Vagina (tissue), 2 donors: Measurements from ENCODE around the gene CELA3A. TPM values are rescaled to one million over a fixed set of nuclear protein-coding genes. Genes with fewer than 3 reads are reported as not detected.
"Not testable (repeated sequence)": the region's sequence is repeated elsewhere in the genome, so short reads cannot be mapped to it uniquely, and the experiment has no call there.

Experiments
- DNase-seq, 2 donors: peaks; one replicate each; pipeline ENCODE4 v3.0.0-alpha.2; 2017; ENCODE audit errors: extremely low spot score in 2 of 2
- H3K27ac ChIP-seq: fragments of 200-600 bp; sonication (generic); one replicate; pipeline ENCODE4 v1.5.1; 2019
- H3K27me3 ChIP-seq: fragments of 200-600 bp; sonication (generic); one replicate; pipeline ENCODE4 v1.5.1; 2019
- H3K36me3 ChIP-seq, 2 donors: fragments of 200-600 bp; sonication (generic); one replicate each; pipeline ENCODE4 v1.5.1; 2017 to 2019
- H3K4me1 ChIP-seq: fragments of 200-600 bp; sonication (generic); one replicate; pipeline ENCODE4 v1.5.1; 2019
- H3K4me3 ChIP-seq, 2 donors: fragments of 200-600 bp; sonication (generic); 1 replicate in 1 of 2; 2 replicates in 1 of 2; pipeline ENCODE4 v1.5.1; 2016 to 2019
- H3K9me3 ChIP-seq: fragments of 200-600 bp; sonication (generic); one replicate; pipeline ENCODE4 v1.5.1; 2019
- intact Hi-C: fragments of 100-400 bp; cut with DNase I; formaldehyde crosslinking; loops from one replicate; pipeline ENCODE4 v1.15.1; 2023
- total RNA-seq: library from RNA; depleted of rRNA; stranded (reverse); fragments of >200 nt; gene quantifications from one replicate; pipeline ENCODE4 v1.2.3, GENCODE V29; 2016

Gene CELA3A
- total RNA-seq, 1 donor from 2014 or later = not detected

DNA sequence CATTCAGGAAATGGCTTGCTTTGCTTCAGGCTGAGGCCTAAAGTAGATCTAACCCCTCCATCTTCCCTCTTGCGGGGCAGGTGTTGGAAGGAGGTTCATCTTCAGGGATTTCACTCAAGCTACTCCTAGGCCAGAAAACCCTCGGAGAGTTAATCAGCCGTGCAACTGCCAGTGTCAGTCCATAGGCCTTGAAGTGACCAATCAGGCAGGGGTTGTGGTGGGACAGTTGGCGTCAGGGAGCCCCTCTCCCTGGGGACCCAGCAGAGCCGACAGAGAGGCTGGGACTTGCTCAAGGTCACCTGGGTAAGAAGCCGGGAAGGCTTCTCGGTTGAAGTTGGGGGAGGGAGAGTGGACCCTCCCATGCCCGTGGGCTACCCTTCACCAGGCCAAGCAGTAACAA lies 27.5 kb upstream of the CELA3A start:
- H3K4me1 ChIP-seq, H3K36me3 ChIP-seq, H3K9me3 ChIP-seq, DNase-seq, H3K27ac ChIP-seq, H3K4me3 ChIP-seq, intact Hi-C loops, H3K27me3 ChIP-seq: not testable (repeated sequence)

DNA sequence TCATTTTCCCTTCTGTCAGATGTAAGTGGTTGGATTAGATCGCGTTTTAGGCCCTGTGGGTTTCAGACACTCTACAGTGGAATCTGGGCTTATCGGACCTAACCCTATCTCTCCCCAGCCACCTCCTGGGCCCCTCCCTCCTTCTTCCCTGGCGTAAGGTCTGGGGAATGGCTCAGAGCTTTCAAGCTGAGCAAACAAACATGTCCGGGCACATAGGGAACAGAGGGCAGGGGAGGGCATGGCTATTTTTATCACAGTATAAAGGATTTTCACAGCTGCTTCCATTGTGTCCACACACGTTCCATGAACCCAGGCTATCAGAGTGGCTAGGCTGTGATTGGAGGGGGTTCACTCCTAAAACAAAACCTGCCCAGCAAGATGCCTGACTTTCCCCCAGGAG lies 26.8 kb upstream of the CELA3A start:
- H3K9me3 ChIP-seq, H3K27ac ChIP-seq, intact Hi-C loops, H3K4me3 ChIP-seq, H3K4me1 ChIP-seq, H3K27me3 ChIP-seq, H3K36me3 ChIP-seq, DNase-seq: not testable (repeated sequence)

DNA sequence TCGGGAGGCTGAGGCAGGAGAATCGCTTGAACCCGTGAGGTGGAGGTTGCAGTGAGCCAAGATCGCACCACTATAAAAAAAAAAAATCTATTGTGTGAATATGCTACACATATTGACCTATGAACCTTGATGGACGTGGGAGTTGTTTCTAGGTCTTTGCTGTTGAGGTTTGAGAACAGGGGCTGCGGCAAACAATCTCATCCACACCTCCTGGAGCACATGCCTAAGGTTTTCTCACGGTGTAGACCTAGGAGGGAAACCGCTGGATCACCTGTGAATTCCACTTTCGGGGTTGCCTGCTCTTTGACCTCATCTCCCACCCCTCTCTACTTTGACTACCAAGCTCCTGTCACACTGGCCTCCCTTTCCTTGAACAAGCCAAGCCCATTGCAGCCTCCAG lies 26.2 kb upstream of the CELA3A start:
- H3K27ac ChIP-seq, intact Hi-C loops, H3K9me3 ChIP-seq, H3K4me3 ChIP-seq, DNase-seq, H3K4me1 ChIP-seq, H3K36me3 ChIP-seq, H3K27me3 ChIP-seq: not testable (repeated sequence)

DNA sequence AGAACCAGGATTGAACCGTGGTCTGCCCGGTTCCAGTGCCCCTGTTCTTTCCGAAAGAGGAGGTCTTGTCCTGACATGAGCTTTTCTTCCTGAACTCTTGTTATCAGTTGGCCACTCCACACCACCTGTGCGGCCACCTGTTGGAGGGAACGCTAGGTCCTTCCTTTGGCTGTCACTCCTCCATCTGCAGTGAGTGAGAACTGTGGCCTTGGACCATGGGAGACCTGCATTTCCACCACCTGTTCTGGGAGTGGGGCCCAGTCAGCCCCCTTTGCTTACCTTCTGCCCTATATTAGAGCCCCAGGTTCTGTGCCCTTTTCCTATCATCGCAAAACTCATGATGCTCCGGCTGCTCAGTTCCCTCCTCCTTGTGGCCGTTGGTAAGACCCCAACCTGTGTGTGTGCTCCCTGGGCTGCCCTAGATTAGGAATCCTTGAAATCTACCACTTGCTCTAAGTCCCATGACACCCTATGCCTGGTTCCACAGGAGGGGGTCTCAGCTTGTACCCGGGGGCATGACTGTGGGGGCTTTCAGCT lies 24.7 kb upstream of the CELA3A start, which contains the start of gene CELA3B:
CELA3B (plus strand) TSS at position 320 of the 537 bp plus-strand sequence; CDS start at position 338, 18 bp downstream.
- H3K9me3 ChIP-seq, H3K4me1 ChIP-seq, intact Hi-C loops, H3K36me3 ChIP-seq, H3K27ac ChIP-seq, DNase-seq, H3K27me3 ChIP-seq, H3K4me3 ChIP-seq: not testable (repeated sequence)

DNA sequence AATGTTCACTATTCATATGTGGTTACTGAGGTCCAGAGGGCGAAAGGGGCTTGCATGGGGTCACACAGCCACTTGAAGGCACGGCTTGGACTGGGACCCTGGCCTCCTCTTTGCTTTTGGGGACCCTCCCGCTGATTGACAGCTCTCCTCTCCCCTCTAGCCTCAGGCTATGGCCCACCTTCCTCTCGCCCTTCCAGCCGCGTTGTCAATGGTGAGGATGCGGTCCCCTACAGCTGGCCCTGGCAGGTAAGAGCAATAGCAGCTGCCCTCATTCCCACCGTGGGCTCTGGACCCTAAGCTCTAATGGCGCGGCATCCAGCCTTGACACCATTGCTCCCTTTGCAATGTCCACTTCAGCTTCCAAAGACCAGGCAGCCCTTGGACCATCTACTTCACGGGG lies 23.2 kb upstream of the CELA3A start:
- DNase-seq, H3K4me3 ChIP-seq, H3K27ac ChIP-seq, H3K36me3 ChIP-seq, intact Hi-C loops, H3K27me3 ChIP-seq, H3K4me1 ChIP-seq, H3K9me3 ChIP-seq: not testable (repeated sequence)

DNA sequence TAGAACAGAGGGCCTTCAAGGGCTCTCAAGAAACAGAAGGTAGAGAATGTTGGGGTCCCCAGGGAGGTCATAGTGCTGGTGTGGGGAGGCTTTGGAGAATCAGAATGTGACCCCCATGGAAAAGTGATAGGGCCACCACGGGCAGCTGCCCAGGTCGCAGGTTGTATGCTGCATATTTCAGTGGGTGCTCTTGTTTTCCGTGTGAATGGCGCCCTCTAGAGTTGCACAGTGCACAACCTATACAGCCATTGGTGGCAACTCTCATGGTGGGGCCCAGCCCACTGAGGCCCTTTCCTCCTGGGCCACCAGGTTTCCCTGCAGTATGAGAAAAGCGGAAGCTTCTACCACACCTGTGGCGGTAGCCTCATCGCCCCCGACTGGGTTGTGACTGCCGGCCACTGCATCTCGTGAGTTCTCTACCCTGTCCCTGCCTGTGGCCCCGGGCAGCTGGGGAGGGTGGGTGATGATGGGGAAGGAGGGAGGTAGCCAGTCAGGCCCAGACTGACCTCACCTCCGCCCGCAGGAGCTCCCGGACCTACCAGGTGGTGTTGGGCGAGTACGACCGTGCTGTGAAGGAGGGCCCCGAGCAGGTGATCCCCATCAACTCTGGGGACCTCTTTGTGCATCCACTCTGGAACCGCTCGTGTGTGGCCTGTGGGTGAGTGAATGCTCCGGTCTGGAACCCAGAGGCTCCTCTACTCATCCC lies 20.8 kb upstream of the CELA3A start:
- H3K27me3 ChIP-seq, intact Hi-C loops, H3K36me3 ChIP-seq, H3K4me3 ChIP-seq, DNase-seq, H3K27ac ChIP-seq, H3K9me3 ChIP-seq, H3K4me1 ChIP-seq: not testable (repeated sequence)

DNA sequence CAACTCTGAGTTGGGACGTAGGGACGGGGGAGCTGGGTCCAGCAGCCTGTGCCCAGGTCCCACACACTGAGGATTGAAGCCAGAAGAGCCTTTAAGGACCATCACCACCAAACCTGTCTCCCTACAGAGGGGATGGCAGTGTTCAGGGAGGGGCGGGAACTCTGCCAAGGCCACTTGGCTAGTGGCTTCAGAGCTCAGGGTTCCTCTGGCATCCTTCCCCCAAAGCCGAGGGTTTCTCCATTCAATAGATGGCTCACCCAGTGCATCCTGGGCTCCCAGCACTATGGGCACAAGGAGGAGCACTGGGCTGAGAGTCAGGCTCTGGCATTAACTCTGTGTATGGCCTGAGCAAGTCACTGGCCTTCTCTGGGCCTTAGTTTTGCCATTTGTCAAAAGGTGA lies 20.2 kb upstream of the CELA3A start:
- DNase-seq, H3K27ac ChIP-seq, H3K4me3 ChIP-seq, intact Hi-C loops, H3K9me3 ChIP-seq, H3K36me3 ChIP-seq, H3K27me3 ChIP-seq, H3K4me1 ChIP-seq: not testable (repeated sequence)

DNA sequence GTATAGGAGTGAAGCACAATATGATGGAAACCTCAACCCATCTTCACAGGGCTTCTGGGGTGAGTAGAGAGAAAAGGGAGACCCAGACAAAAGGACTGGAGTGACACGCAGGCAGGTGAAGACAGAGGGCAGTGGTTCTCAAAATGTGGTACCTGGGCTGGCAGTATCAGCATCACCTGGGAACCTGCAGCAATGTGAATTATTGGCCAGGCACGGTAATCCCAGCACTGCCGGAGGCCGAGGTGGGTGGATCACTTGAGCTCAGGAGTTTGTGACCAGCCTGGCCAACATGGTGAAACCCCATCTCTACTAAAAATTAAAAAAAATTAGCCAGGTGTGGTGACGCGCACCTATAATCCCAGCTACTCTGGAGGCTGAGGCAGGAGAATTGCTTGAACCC lies 19.3 kb upstream of the CELA3A start:
- DNase-seq = not testable (repeated sequence)

DNA sequence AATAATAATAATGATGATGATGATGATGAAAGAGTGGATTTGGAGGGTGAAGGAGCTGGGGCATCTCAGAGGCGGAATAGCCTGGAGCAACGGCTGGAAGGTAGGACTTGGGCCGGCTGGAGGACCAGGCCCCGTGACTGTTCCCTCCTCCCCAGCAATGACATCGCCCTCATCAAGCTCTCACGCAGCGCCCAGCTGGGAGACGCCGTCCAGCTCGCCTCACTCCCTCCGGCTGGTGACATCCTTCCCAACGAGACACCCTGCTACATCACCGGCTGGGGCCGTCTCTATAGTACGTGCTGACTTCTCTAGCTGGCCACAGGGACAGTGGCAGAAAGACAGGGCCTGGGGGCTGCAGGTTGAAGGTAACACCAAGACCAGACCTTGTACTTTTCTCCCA lies 17.9 kb upstream of the CELA3A start:
- H3K27me3 ChIP-seq, H3K4me3 ChIP-seq, H3K36me3 ChIP-seq, H3K27ac ChIP-seq, DNase-seq, H3K9me3 ChIP-seq, H3K4me1 ChIP-seq, intact Hi-C loops: not testable (repeated sequence)

More for the DNA sequence above, 19.3 kb upstream of the CELA3A start:
- intact Hi-C loops, H3K4me3 ChIP-seq, H3K4me1 ChIP-seq, H3K27ac ChIP-seq, H3K9me3 ChIP-seq, H3K27me3 ChIP-seq, H3K36me3 ChIP-seq: not testable (repeated sequence)

DNA sequence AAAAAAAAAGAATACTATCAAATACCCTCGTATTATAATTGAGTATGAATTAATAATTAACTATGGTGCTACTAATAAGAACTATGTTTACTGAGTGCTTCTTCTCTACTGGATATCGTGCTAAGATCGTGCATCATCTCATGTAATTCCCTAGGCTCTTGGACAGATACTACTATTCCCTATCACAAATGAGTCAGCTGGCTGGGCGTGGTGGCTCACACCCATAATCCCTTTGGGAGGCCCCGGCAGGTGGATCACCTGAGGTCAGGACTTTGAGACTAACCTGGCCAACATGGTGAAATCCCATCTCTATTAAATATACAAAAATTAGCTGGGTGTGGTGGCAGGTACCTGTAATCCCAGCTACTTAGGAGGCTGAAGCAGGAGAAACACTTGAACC lies 15.6 kb upstream of the CELA3A start:
- H3K9me3 ChIP-seq, H3K4me1 ChIP-seq, H3K27ac ChIP-seq, H3K27me3 ChIP-seq, H3K4me3 ChIP-seq, DNase-seq, H3K36me3 ChIP-seq, intact Hi-C loops: not testable (repeated sequence)

DNA sequence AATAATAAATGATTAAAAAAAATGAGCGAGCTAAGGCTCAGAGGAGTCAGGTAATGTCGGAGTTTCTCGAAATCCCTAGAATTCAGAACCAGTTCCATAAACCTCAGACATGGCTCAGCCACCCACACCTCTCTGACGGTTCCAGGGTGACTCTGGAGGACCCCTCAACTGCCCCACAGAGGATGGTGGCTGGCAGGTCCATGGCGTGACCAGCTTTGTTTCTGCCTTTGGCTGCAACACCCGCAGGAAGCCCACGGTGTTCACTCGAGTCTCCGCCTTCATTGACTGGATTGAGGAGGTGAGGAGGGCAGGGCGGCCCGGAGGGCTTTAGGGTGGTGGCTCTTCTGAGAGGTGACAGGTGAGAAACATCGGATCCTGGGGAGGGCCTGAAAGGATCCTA lies 15.1 kb upstream of the CELA3A start:
- H3K9me3 ChIP-seq, H3K4me3 ChIP-seq, intact Hi-C loops, H3K4me1 ChIP-seq, DNase-seq, H3K27me3 ChIP-seq, H3K27ac ChIP-seq, H3K36me3 ChIP-seq: not testable (repeated sequence)

DNA sequence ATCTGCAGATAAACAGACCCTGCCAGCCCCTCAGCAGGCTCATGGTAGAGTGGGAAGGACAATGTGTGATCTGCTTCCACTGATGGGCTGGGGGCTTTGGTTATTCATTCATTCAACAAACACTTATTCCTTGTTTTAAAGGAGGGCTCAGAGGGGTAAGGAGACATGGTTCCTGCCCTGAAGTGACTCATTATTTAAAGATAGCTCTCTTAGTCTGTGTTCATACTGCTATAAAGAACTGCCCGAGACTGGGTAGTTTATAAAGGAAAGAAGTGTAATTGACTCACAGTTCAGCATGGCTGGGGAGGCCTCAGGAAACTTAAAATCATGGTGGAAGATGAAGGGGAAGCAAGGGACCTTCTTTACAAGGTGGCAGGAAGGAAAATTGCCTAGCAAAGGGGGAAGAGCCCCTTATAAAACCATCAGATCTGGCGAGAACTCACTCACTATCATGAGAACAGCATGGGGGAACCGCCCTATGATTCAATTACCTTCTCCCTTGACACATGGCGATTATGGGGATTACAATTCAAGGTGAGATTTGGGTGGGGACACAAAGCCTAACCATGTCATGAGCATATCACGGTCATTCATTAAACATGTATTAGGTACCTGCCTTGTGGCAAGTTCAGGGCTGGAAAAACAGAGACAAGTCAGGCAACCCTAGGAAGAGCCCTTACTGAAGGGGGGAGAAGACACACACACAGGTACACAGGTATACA lies 11.6 kb upstream of the CELA3A start:
- H3K27ac ChIP-seq, H3K4me1 ChIP-seq, DNase-seq: not testable (repeated sequence)

DNA sequence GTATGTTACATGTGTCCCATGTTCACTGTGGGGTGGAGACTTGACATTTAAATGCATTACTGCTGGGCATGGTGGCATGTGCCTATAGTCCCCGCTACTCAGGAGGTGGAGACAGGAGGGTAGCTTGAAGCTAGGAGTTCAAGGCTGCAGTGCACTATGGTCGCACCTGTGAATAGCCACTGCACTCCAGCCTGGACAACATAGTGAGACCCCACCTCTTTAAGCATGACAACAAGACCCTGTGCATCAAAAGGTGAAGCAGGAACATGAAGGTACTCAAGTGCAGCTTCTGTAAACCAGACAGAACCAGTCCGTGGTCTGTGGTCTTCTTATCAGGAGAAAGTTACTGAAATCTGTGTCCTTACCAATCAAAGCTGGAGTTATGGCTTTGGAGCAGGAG lies 9.3 kb upstream of the CELA3A start:
- intact Hi-C loops, H3K27ac ChIP-seq, H3K4me3 ChIP-seq, H3K36me3 ChIP-seq, H3K4me1 ChIP-seq, H3K27me3 ChIP-seq, DNase-seq, H3K9me3 ChIP-seq: not testable (repeated sequence)

More for the DNA sequence above, 11.6 kb upstream of the CELA3A start:
- H3K4me3 ChIP-seq, H3K27me3 ChIP-seq, H3K36me3 ChIP-seq, intact Hi-C loops, H3K9me3 ChIP-seq: not testable (repeated sequence)

DNA sequence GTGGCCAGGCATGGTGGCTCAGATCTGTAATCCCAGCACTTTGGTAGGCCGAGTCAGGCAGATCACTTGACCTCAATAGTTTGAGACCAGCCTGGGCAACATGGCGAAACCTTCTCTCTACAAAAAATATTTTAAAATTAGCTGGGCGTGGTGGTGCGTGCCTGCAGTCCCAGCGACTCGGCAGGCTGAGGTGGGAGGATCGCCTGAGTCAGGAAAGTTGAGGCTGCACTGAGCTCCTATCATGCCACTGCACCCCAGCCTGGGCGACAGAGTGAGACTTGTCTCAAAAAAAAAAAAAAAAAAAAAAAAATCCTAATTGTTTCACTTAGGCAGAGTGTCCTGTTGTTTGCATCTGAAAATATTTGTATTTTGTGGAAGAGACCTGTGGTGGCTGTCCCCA lies 6.7 kb upstream of the CELA3A start:
- intact Hi-C loops, H3K36me3 ChIP-seq, H3K4me3 ChIP-seq, H3K4me1 ChIP-seq, DNase-seq, H3K27ac ChIP-seq, H3K9me3 ChIP-seq, H3K27me3 ChIP-seq: not testable (repeated sequence)
